HL-60 (cell line): Measurements from ENCODE around the gene SGMS1.

Experiments used
- CTCF ChIP-seq: IDR thresholded peaks from one replicate; pipeline ENCODE4 v1.5.1; 2011; ENCODE audit warnings: low read length, control low read depth, inconsistent platforms; ENCODE audit not compliant: insufficient read depth
- GABPA ChIP-seq: IDR thresholded peaks from 2 replicates; pipeline ENCODE4 v1.6.1; 2012; ENCODE audit warnings: low read depth
- POLR2AphosphoS5 ChIP-seq: IDR thresholded peaks from 2 replicates; pipeline ENCODE4 v1.6.1; 2012; ENCODE audit warnings: low read depth
- REST ChIP-seq: IDR thresholded peaks from 2 replicates; pipeline ENCODE4 v1.6.1; 2012; ENCODE audit warnings: low read depth; ENCODE audit not compliant: insufficient replicate concordance
- SPI1 ChIP-seq: IDR thresholded peaks from 2 replicates; pipeline ENCODE4 v1.6.1; 2012; ENCODE audit warnings: low read depth, mild to moderate bottlenecking, borderline replicate concordance

- TF ChIP-seq POLR2AphosphoS5 (no peak), CTCF (no peak), REST (no peak), SPI1 (no peak), GABPA (no peak)
These were observed 272.1 kb downstream of the SGMS1 start for GRCh38 chr10:50351483-50352146.
